ENCODE results near the gene SPIRE1.

The SPIRE1 gene

GRCh38 chr18:12579775-12580174 is 78.1 kb downstream of the SPIRE1 start:
- TF ChIP-seq, protein P1, sequence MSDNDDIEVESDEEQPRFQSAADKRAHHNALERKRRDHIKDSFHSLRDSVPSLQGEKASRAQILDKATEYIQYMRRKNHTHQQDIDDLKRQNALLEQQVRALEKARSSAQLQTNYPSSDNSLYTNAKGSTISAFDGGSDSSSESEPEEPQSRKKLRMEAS (IDR thresholded peaks at IDR 0.05) = no peak
- TF ChIP-seq FOXM1 (IDR thresholded peaks at IDR 0.05; ENCODE audit: borderline replicate concordance, low read depth) = no peak
- TF ChIP-seq USF1 (IDR thresholded peaks at IDR 0.05) = no peak

GRCh38 chr18:12577848-12578247 is 80.1 kb downstream of the SPIRE1 start:
- TF ChIP-seq, protein P2, sequence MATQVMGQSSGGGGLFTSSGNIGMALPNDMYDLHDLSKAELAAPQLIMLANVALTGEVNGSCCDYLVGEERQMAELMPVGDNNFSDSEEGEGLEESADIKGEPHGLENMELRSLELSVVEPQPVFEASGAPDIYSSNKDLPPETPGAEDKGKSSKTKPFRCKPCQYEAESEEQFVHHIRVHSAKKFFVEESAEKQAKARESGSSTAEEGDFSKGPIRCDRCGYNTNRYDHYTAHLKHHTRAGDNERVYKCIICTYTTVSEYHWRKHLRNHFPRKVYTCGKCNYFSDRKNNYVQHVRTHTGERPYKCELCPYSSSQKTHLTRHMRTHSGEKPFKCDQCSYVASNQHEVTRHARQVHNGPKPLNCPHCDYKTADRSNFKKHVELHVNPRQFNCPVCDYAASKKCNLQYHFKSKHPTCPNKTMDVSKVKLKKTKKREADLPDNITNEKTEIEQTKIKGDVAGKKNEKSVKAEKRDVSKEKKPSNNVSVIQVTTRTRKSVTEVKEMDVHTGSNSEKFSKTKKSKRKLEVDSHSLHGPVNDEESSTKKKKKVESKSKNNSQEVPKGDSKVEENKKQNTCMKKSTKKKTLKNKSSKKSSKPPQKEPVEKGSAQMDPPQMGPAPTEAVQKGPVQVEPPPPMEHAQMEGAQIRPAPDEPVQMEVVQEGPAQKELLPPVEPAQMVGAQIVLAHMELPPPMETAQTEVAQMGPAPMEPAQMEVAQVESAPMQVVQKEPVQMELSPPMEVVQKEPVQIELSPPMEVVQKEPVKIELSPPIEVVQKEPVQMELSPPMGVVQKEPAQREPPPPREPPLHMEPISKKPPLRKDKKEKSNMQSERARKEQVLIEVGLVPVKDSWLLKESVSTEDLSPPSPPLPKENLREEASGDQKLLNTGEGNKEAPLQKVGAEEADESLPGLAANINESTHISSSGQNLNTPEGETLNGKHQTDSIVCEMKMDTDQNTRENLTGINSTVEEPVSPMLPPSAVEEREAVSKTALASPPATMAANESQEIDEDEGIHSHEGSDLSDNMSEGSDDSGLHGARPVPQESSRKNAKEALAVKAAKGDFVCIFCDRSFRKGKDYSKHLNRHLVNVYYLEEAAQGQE (IDR thresholded peaks at IDR 0.05; ENCODE audit: low read depth) = no peak
- no peak for TF ChIP-seq RAD21 (IDR thresholded peaks at IDR 0.05; ENCODE audit: low read depth)
- TF ChIP-seq TAF1 (IDR thresholded peaks at IDR 0.05; ENCODE audit: low read depth) = no peak
- TF ChIP-seq CREB1 (IDR thresholded peaks at IDR 0.05; ENCODE audit: low read depth) = no peak
- TF ChIP-seq NFIC (IDR thresholded peaks at IDR 0.05) = no peak
- TF ChIP-seq TEAD4 (IDR thresholded peaks at IDR 0.05) = no peak

DNA sequence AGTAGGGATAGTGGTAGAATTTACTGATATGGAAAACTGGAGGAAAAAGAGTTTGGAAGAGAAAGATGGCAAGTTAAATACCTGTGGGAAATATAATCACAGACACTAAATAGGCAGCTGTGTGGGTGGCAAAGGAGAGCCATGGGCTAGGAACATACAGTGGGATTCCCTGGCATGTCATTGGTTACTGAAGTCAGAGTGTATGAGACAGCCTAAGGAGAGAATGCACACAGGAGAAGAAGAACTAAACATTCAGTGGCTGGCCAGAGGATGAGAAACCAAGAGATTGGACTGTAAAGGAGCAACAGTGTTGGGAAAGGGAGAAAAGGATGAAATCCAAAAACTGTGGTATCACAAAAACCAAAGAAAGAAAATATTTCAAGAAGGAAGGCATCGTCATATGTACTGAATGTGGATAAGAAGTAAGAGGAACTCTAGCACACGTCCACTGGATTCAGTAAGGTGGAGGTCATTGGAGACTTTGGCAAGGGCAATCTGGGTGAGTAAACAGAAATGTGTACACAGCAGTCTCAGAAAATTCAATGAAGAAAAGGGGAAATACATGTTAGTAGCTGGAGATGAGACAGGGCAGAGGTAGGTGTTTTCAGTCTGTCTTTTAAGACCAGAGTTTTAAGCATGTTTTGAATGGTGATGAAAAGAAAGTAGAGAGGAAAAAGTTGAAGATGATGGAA is 83.3 kb downstream of the SPIRE1 start:
- no peak for TF ChIP-seq FOXM1 (IDR thresholded peaks at IDR 0.05; ENCODE audit: borderline replicate concordance, low read depth)
- TF ChIP-seq TCF12 (IDR thresholded peaks at IDR 0.05; ENCODE audit: low read depth) = no peak
- no peak for TF ChIP-seq YY1 (IDR thresholded peaks at IDR 0.05; ENCODE audit: low read depth)
- no peak for TF ChIP-seq RAD21 (IDR thresholded peaks at IDR 0.05; ENCODE audit: low read depth)
- TF ChIP-seq, protein P1 (IDR thresholded peaks at IDR 0.05) = no peak
- no peak for TF ChIP-seq EGR1 (IDR thresholded peaks at IDR 0.05)
- no peak for TF ChIP-seq TAF1 (IDR thresholded peaks at IDR 0.05; ENCODE audit: low read depth)
- TF ChIP-seq ZBTB7A (IDR thresholded peaks at IDR 0.05; ENCODE audit: low read depth) = no peak
- TF ChIP-seq NFIC (IDR thresholded peaks at IDR 0.05) = no peak
- TF ChIP-seq, protein P2 (IDR thresholded peaks at IDR 0.05; ENCODE audit: low read depth) = no peak
- TF ChIP-seq CREB1 (IDR thresholded peaks at IDR 0.05; ENCODE audit: low read depth) = no peak
- no peak for TF ChIP-seq EP300 (IDR thresholded peaks at IDR 0.05; ENCODE audit: borderline replicate concordance)
- TF ChIP-seq USF1 (IDR thresholded peaks at IDR 0.05) = no peak
- no peak for TF ChIP-seq TEAD4 (IDR thresholded peaks at IDR 0.05)
- no peak for TF ChIP-seq CEBPB (IDR thresholded peaks at IDR 0.05)

- TF ChIP-seq CREB1 (IDR thresholded peaks at IDR 0.05; ENCODE audit: low read depth) = no peak
- TF ChIP-seq TCF12 (IDR thresholded peaks at IDR 0.05; ENCODE audit: low read depth) = no peak
- no peak for TF ChIP-seq YY1 (IDR thresholded peaks at IDR 0.05; ENCODE audit: low read depth)
- no peak for TF ChIP-seq TAF1 (IDR thresholded peaks at IDR 0.05; ENCODE audit: low read depth)
- TF ChIP-seq USF1 (IDR thresholded peaks at IDR 0.05) = no peak
- TF ChIP-seq EP300 (IDR thresholded peaks at IDR 0.05; ENCODE audit: borderline replicate concordance) = no peak
- TF ChIP-seq, protein P1 (IDR thresholded peaks at IDR 0.05) = no peak
- no peak for TF ChIP-seq ZBTB7A (IDR thresholded peaks at IDR 0.05; ENCODE audit: low read depth)
- TF ChIP-seq, protein P2 (IDR thresholded peaks at IDR 0.05; ENCODE audit: low read depth) = no peak
- TF ChIP-seq TEAD4 (IDR thresholded peaks at IDR 0.05) = no peak
- TF ChIP-seq RAD21 (IDR thresholded peaks at IDR 0.05; ENCODE audit: low read depth) = no peak
Measured at GRCh38 chr18:12571630-12572029, 86.3 kb downstream of the SPIRE1 start.

All from Ishikawa (cell line).